Activated CD4-positive, alpha-beta T cell treated with anti-CD3 and anti-CD28 coated beads, Interleukin-2, amount 50 U/mL, for 1 hour (primary cell): ENCODE results near the gene DNM1.

Experiments
- DNase-seq: peaks from one replicate; pipeline ENCODE4 v3.0.0-alpha.2; 2020

The DNM1 gene

DNA sequence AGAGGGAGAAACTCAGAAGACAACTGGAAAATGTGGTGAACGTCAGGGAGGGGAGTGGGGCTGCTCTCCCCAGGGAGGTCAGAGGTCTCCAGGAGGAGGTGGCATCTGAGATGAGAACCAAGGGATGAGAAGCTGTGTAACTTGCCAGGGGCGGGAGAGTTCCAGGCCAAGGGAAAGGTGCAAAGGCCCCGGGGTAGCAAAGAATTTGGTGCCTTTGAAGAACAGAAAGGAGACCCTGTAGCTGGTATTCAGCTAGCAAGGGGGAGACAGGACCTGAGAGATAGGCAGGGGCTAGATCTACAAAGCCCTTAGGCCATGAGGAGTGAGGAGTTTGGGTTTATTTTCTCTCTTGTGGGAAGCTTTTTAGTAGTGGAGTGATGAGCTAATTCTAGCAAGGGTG, 3.3 kb downstream of the DNM1 start:
- DNase-seq: no peak

GRCh38 chr9:128206916-128207910, 4.0 kb downstream of the DNM1 start:
- no peak for DNase-seq

DNA sequence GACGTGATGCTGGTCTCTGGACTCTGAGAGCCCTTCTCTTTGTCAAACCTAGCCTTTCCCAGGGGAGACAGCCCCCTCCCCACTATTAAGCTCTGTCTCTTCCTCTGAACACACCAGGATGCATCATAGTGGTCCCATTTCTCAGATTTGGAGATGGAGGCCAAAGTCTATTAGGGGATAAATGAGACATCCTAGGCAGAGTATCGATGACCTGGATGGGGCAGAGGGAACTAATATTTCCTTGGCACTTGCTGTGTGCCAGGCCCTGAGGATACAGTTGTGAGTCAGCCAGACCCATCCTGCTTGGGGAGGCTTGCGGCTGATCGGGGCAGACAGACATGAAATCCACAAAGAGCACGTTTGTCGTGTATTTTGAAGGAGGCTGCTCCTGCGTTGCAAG, 5.2 kb downstream of the DNM1 start:
- no peak for DNase-seq

- DNase-seq: no peak
Observed at GRCh38 chr9:128208946-128209669, 5.9 kb downstream of the DNM1 start.

- DNase-seq: no peak
Observed at GRCh38 chr9:128211186-128211980, 8.2 kb downstream of the DNM1 start.

GRCh38 chr9:128211981-128212281, 8.8 kb downstream of the DNM1 start:
- no peak for DNase-seq

DNA sequence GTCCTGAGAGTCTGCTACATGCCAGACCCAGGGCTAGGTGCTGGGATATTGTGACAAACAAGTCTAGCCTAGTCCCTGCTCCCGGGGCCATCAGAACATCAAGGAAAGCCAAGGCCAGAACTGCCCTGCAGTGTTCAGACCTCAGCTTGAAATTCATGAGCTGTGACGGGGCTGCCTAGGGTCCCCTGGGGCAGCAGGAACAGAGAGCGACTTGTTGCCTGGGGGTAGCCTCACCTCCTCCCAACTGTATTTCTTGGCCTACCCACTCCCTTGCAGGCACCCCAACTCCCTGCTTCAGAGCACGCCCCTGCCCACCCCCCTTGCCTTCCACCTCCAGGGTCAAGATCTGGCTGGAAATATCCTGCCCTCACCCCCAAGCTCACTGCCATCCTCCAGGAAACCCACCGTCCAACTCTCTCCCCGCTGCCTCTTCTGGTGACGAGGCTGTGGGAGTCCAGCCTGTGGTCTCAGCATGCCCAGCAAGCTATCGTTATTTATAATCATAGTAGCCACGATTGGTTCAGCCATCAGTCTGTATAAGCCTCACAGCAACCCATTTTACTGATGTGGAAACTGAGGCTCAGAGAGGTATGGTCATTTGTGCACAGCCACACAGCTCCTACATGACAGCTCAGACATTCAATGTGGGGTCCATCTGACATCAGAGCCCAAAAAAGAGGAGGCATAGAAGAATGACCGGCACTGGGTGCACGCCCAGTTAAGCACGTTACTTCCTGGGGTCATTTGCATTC, 10.7 kb downstream of the DNM1 start:
- no peak for DNase-seq

DNA sequence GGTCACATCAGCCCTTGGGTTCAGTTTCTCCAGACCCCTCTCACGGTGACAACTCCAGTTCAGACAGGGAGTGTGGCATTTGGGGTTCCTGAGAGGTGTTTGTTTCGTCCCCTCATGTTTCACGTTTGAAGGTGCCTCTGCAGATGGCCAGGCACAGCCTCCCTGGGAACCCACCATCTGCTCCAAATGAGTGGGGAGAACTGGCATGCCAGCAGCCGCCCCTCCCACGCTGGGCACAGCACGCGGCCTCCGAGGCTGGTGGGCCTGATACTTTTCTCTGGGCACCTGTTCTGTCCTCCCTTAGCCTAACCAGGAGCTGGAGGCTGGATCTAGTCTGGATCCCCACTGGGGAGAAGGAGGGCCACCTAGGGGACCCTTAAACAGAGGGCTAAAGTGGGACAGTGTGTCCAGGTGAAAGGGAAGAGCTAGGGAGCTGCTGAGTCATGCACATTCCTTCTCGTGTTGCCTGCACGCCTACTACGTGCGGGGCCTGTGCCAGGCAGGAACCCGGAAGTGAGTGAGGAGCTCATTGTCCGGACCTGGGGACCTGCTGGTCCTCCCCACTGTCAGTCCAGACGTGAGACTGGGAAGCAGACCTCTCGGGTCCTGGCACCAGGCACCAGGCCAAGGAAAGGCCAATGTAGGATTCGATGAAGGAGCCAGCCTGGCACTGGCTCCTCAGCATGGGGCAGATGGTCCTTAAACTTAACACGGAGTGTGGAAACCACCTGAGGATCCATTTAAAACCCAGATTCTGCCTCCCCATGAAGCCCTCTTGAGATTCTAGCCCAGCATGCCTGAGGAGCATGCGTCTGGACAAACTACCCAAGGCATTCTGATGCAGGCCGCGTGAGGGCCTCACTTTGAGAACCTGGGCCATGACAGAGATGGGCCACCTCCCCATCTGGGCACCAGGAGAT, 11.7 kb downstream of the DNM1 start:
- DNase-seq: no peak

DNA sequence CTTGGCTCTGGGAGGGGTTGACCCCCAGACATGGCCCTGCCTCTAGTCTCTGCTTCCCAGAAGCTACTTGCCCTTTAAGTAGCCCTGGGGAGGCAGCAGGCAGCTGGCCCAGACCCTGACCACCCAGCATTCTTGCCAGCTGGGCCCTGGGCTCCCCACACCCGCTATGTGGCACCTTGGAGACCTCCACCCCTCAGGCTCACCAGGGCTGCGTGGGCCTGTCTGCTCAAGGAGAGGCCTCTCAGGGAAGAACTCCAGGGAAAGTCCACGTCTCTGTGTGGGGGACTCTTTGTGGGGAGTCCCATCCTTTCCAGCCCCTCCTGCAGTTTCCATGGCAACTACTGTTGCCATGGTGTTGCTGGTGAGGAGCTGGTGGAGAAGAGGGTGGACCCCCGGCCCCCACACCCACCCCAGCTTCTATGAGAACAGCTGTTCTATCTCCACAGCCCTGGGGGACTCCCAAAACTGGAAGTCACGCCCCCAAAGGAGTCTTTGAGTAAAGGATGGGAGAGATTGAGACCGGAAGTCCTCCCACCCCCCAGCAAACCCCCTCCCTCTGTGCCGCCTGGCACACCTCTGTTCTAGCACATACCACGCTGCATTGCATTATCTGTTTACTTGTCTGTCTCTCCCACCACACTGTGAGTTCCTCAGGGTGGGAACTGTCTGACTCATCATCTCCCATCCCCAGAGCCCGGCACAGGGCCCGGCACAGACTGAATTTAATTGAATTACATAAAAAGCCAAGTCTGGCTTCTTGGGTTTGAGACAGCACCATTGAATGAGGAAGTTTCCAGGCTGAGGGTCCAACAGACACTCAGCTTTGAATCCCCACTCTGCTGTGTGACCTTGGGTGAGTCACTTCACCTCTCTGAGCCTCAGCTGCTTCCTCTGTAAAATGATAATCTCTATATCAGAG, 12.6 kb downstream of the DNM1 start:
- DNase-seq: no peak

DNA sequence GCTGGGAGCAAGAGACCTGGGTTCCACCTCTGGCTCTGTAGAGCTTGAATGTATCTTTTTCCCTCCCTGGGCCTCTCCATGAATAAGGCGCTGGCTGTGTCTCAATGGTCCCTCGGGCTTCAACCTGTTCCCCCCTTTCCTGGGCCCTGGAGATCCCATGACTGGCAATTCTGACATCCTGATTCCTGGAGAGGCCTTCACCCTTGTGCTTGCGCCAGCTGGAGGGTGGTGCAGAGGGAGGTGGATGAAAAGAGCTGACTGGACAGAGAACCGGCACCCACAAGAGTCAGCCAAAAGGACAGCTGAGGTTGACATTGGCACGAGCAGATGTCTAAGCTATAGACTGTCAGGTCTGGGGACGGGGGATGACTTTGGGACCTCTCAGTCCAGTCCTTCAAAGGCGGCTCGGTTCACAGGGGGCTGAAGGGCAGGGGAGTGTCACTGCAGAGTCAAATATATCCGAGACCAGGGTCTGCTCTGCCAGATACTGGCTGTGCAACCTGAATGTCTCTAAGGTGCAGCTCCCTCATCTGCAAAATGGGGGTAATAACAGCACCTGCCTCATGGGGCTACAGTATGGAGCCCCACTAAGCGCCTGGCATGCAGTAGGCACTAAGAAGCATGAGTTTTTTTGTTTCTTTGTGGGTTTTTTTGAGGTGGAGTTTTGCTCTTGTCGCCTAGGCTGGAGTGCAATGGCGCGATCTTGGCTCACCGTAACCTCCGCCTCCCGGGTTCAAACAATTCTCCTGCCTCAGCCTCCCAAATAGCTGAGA, 13.8 kb downstream of the DNM1 start:
- DNase-seq: no peak

- no peak for DNase-seq
Observed at GRCh38 chr9:128218172-128218517, 15.0 kb downstream of the DNM1 start.

GRCh38 chr9:128218518-128219389, 15.6 kb downstream of the DNM1 start:
- peak; percentile 87 for DNase-seq

GRCh38 chr9:128219831-128220230, 16.7 kb downstream of the DNM1 start:
- no peak for DNase-seq

DNA sequence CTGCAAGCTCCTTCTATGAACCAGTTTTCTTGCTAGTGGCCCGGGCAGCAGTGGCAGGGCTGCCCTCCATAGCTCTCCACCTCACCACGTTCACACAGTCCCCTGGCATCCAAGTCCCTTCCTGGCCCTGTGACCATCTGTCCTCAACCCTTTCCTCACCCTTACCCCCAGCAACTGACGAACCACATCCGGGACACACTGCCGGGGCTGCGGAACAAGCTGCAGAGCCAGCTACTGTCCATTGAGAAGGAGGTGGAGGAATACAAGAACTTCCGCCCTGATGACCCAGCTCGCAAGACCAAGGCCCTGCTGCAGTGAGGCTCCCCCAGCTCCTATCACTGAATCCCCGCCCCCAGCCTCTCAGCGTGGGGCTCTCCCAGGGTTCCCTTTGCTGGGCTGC, 18.8 kb downstream of the DNM1 start:
- no peak for DNase-seq

DNA sequence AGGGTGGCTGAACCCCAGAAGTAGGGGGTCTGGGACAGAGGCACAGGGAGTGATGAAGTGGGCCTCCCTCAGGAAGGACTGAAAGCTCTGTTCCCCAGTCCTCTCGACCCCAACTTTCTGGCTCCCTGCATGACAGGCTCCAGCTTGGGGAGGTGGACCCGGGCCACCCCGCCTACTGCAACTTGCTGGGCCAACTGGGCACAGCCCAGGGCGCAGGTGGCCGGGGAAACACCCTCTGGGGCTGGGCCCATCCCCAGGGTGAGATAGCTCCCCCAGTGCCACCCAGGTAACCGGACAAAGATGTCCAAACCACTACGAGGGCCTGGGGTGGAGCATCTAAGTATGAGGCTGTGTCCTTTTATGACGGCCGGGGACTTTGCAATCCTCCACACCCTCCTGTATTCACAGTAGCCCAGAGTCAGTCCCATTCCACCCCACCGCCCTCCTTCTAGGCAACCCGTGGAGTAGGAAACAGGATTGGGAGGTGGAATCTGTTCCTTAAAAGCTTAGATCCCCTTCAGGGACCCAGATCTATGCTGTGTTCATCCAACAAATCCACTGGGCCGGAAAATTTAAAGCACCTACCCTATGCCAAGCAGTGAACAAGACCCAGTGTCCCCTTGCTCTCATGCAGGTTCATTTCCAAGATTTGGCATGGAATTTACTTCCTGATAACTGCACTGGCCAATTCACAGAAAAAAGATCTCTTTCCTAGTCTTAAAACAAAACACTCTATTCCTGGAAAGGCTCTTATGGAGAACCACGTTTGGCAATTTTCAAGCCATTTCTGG, 19.9 kb downstream of the DNM1 start:
- no peak for DNase-seq

DNA sequence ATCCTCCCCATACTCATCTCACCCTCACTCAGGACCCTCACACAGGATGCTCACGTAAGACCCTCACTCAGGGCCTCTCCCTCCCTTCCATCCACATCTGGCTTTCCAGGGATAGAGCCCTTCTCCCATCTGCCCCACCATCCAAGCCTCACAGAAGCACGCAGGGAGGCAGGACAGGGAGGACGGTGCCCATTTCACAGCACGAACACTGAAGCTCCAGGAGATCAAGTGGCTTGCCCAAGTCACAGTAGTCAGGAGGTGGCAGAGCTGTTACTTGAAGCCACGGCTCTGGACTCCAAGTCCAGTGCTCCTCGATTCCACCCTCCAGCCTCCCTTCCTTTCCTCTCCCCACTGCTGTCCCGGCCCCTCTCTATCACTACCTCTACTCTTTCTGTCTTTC, 21.7 kb downstream of the DNM1 start:
- no peak for DNase-seq

GRCh38 chr9:128225770-128226411, 22.7 kb downstream of the DNM1 start:
- no peak for DNase-seq
